ENCODE data around the gene OTOA.
A peak's percentile ranks its signal among the peaks of the same experiment; 100 is the strongest.

The OTOA gene

GRCh38 chr16:21667575-21667974 is 3.8 kb downstream of the OTOA start:
- TF ChIP-seq EP300 (IDR thresholded peaks at IDR 0.05; ENCODE audit: borderline replicate concordance) = no peak
- TF ChIP-seq YY1 (IDR thresholded peaks at IDR 0.05; ENCODE audit: low read depth) = no peak
- TF ChIP-seq MAX (IDR thresholded peaks at IDR 0.05) = no peak
- TF ChIP-seq CEBPB (IDR thresholded peaks at IDR 0.05) = no peak
- no peak for TF ChIP-seq USF1 (IDR thresholded peaks at IDR 0.05)
- TF ChIP-seq CREB1 (IDR thresholded peaks at IDR 0.05; ENCODE audit: low read depth) = no peak
- TF ChIP-seq TAF1 (IDR thresholded peaks at IDR 0.05; ENCODE audit: low read depth) = no peak
- TF ChIP-seq FOXM1 (IDR thresholded peaks at IDR 0.05; ENCODE audit: borderline replicate concordance, low read depth) = no peak

GRCh38 chr16:21673469-21673868 is 9.7 kb downstream of the OTOA start:
- TF ChIP-seq EP300 (IDR thresholded peaks at IDR 0.05; ENCODE audit: borderline replicate concordance) (no peak), NFIC (IDR thresholded peaks at IDR 0.05) (no peak), RAD21 (IDR thresholded peaks at IDR 0.05; ENCODE audit: low read depth) (no peak), MAX (IDR thresholded peaks at IDR 0.05) (no peak), CEBPB (IDR thresholded peaks at IDR 0.05) (no peak), TCF12 (IDR thresholded peaks at IDR 0.05; ENCODE audit: low read depth) (no peak)

- TF ChIP-seq YY1 (IDR thresholded peaks at IDR 0.05; ENCODE audit: low read depth) (no peak), EGR1 (IDR thresholded peaks at IDR 0.05) (no peak), MAX (IDR thresholded peaks at IDR 0.05) (no peak), RAD21 (IDR thresholded peaks at IDR 0.05; ENCODE audit: low read depth) (no peak), NFIC (IDR thresholded peaks at IDR 0.05) (no peak), CEBPB (IDR thresholded peaks at IDR 0.05) (no peak), ZBTB7A (IDR thresholded peaks at IDR 0.05; ENCODE audit: low read depth) (no peak), CREB1 (IDR thresholded peaks at IDR 0.05; ENCODE audit: low read depth) (no peak)
Measured at GRCh38 chr16:21683184-21683583, 19.4 kb downstream of the OTOA start.

GRCh38 chr16:21684199-21684598 is 20.4 kb downstream of the OTOA start:
- no peak for TF ChIP-seq EP300 (IDR thresholded peaks at IDR 0.05; ENCODE audit: borderline replicate concordance)
- TF ChIP-seq NFIC (IDR thresholded peaks at IDR 0.05) = 0 out of 2 replicates have a peak, but pooled peaks have one; percentile 20
- 0 out of 2 replicates have a peak, but pooled peaks have one; percentile 12 for TF ChIP-seq RAD21 (IDR thresholded peaks at IDR 0.05; ENCODE audit: low read depth)

- TF ChIP-seq REST (IDR thresholded peaks at IDR 0.05; ENCODE audit: low read depth) = peak; percentile 95
- peak; percentile 81 for TF ChIP-seq ZBTB7A (IDR thresholded peaks at IDR 0.05; ENCODE audit: low read depth)
- peak; percentile 87 for TF ChIP-seq MAX (IDR thresholded peaks at IDR 0.05)
- no peak for TF ChIP-seq YY1 (IDR thresholded peaks at IDR 0.05; ENCODE audit: low read depth)
- peak; percentile 27; the same call in 1 of the 2 replicates for TF ChIP-seq USF1 (IDR thresholded peaks at IDR 0.05)
Measured at GRCh38 chr16:21685034-21685455, 21.3 kb downstream of the OTOA start.

GRCh38 chr16:21689107-21689506 is 25.3 kb downstream of the OTOA start:
- TF ChIP-seq TCF12 (IDR thresholded peaks at IDR 0.05; ENCODE audit: low read depth) (no peak), EP300 (IDR thresholded peaks at IDR 0.05; ENCODE audit: borderline replicate concordance) (no peak), CREB1 (IDR thresholded peaks at IDR 0.05; ENCODE audit: low read depth) (no peak), REST (IDR thresholded peaks at IDR 0.05; ENCODE audit: low read depth) (no peak), YY1 (IDR thresholded peaks at IDR 0.05; ENCODE audit: low read depth) (no peak), TEAD4 (IDR thresholded peaks at IDR 0.05) (no peak), CEBPB (IDR thresholded peaks at IDR 0.05) (no peak), USF1 (IDR thresholded peaks at IDR 0.05) (no peak), TAF1 (IDR thresholded peaks at IDR 0.05; ENCODE audit: low read depth) (no peak), ZBTB7A (IDR thresholded peaks at IDR 0.05; ENCODE audit: low read depth) (no peak), FOXM1 (IDR thresholded peaks at IDR 0.05; ENCODE audit: borderline replicate concordance, low read depth) (no peak), EGR1 (IDR thresholded peaks at IDR 0.05) (no peak), MAX (IDR thresholded peaks at IDR 0.05) (no peak), RAD21 (IDR thresholded peaks at IDR 0.05; ENCODE audit: low read depth) (no peak)

All from Ishikawa (cell line).